Activated gamma-delta T cell (primary cell): ENCODE data around the gene CNST.
A peak's percentile ranks its signal among the peaks of the same experiment; 100 is the strongest.

Source experiments
- DNase-seq: peaks from one replicate; lab custom pipeline; 2025; lab: John Stamatoyannopoulos, UW
- total RNA-seq, 2 donors: gene quantifications; one replicate each; lab custom pipeline; 2026; lab: John Stamatoyannopoulos, UW

CNST gene, protein sequence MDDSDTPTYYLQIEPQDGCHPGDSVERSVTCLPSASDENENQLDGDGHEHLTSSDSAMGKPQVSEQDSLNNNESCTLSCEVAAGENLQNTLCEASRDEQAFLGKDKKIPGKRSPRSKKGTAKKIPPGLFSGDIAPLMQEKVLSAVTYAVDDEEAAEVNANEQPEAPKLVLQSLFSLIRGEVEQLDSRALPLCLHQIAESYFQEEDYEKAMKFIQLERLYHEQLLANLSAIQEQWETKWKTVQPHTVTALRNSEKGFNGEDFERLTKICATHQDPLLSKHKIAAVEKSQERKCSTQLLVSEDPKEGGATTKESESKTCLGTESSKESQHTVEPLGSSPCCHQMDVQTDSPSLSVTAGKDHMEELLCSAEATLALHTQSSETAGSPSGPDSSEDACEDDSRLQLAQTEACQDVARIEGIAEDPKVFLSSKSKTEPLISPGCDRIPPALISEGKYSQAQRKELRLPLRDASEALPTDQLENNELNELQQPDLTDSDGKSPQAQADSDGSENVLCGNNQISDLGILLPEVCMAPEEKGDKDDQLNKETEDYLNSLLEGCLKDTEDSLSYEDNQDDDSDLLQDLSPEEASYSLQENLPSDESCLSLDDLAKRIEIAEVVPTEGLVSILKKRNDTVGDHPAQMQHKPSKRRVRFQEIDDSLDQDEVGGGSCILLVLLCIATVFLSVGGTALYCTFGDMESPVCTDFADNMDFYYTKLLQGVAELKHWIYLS
- 112 to 136 reads per million in 2 donors for total RNA-seq

- DNase-seq = peak; percentile 76
Observed at GRCh38 chr1:246566128-246566812, at the start of gene CNST, which contains the start of gene TFB2M. Gene CNST (plus strand): TSS chr1:246566456. CDS start chr1:246591563, 25,107 bp downstream. Gene TFB2M (minus strand): TSS chr1:246566261. CDS start chr1:246566138, 123 bp downstream.

GRCh38 chr1:246517391-246517790, 48.9 kb upstream of the CNST start:
- DNase-seq = no peak

GRCh38 chr1:246518456-246519205, 47.6 kb upstream of the CNST start:
- DNase-seq = no peak

- DNase-seq = no peak
Observed at GRCh38 chr1:246519514-246519913, 46.7 kb upstream of the CNST start.

DNA sequence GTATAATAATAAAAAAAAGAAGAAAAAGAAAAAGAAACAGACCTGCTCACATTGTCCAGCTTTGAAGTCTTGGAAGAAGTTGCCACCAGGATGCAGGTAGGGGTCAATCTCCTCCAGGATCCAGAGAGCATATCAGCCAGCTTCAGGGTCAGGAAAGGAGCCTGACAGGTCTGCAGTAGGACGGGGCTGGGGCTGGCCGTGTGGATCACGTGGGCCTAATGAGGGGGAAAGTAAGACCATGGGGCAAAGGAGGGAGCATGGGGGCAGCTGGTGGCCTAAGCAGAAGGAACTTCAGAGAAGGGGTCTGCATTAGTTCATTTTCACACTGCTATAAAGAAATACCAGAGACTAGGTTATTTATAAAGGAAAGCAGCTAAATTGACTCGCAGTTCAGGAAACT, 39.9 kb upstream of the CNST start:
- DNase-seq = no peak

- DNase-seq = no peak
Observed at GRCh38 chr1:246526915-246527314, 39.3 kb upstream of the CNST start.

- DNase-seq = no peak
Observed at GRCh38 chr1:246527402-246528088, 38.7 kb upstream of the CNST start.

GRCh38 chr1:246528933-246529731, 37.1 kb upstream of the CNST start:
- no peak for DNase-seq

DNA sequence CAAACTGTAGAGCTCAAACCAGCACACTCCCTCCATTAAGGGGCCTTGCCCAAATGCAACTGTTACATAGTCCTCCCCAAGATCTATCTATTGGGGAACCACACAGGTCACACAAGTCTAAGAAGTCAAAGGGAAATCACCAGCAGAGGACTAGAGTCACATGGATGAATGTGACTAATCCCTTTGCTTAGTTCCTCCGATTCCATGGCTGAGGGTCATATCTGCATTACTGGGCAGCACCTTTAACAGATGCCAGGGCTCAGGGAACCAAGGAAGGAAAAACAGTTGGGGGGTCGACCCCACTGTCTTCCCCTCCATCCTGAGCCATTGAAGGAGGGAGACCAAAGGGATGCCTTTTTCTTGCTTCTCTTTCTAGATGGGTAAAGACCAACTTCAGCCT, 35.8 kb upstream of the CNST start:
- no peak for DNase-seq

DNA sequence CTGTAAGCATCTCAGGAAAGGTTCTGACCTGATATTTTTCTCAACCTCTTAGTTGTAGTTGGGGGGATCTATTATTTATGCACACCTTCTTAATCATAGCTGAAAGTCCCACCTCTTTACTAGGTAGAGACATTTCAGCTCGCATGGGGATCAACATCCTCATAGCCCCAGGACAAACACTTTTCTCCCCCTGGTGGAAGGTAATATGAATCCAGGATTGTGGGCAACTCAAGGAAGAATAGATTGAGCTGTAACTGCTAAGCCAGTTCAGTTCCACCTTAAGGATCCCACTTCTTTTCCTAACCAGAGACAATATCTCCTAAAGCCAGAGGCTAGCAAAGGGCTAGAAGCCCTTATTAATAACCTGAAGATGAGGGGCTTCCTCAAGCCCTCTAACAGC, 33.7 kb upstream of the CNST start:
- DNase-seq = no peak

- no peak for DNase-seq
Observed at GRCh38 chr1:246533371-246533905, 32.8 kb upstream of the CNST start.

DNA sequence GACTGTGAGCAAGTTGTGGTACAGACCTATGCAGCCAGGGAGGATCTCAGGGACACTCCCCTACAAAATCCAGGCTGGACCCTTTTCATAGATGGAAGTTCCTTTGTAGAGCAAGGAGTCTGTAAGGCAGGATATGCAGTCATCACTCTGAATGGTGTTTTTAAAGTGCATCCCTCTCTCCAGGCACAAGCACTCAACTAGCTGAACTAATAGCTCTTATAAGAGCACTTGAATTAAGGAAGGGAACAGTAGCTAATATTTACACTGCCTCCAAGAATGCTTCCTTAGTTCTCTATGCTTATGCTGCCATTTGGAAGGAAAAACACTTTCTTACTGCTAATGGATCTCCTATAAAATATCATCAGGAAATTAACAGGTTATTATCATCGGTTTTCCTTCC, 32.1 kb upstream of the CNST start:
- no peak for DNase-seq

GRCh38 chr1:246537441-246537840, 28.8 kb upstream of the CNST start:
- no peak for DNase-seq

DNA sequence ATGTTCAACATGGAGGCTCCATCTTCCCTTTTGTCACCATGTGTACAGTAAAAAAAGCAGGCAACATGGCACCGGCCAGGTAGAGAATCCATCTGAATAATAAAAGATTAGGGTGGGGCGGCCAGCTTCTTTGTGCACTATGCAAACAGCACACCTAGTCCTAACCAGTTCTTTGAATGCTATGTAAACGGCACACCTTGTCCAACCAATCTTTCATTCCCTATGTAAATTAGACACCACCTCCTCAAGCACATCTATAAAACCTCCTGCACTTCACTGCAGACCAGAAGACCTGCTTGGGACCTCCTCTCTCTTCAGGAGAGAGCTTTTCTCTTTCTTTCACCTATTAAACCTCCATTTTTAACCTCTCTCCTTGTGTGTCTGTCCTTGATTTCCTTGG, 28.4 kb upstream of the CNST start:
- no peak for DNase-seq

DNA sequence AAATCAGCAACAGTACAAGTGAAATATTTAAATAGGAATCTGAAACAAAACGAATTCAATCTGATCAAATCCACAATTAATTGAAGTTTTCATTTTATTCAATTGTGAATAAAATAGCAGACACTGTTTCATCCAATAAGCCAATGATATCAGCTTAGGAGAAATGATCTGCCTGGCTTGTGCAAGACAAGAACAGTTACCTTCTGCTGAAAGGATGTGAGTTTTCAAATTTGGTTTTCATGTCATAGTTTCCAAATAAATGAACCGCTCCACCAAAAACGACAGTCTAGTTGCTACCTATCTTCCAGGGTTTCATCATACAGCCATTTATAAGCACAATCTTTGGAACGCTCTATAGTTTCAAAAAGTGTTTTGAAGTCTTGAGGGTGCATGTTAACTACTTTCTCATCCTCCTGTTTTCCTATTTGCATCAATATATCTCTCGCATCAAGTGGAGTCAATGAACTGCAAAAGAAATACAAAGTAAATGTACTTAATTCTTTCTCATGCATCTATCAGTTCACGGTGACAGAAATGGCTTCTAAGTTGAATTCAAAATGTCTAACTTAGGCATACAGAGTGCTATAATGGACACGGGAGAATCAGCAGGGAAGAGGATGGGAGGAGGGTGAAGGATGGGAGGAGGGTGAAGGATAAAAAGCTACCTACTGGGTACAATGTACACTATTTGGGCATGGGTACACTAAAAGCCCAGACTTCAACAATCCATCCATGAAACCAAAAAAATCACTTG, 25.3 kb upstream of the CNST start:
- DNase-seq = no peak

DNA sequence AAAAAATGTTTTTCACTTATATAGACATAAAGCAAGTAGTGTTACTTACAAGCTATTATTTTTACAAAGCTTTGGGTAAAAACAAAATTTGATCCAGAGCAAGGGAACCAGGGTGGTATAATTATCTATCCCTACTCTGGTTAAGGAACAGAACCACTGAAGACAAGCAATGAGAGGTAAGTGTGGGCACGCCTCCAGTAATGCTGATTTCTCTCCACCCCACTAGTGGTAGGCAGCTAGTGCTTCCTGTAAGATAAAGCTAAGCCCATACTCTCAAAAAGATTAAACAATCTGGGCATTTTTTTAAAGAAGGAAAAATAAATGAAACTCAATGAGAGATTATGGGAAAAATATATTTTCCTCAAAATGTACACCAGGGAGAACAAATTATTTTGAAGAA, 22.3 kb upstream of the CNST start:
- DNase-seq = no peak

DNA sequence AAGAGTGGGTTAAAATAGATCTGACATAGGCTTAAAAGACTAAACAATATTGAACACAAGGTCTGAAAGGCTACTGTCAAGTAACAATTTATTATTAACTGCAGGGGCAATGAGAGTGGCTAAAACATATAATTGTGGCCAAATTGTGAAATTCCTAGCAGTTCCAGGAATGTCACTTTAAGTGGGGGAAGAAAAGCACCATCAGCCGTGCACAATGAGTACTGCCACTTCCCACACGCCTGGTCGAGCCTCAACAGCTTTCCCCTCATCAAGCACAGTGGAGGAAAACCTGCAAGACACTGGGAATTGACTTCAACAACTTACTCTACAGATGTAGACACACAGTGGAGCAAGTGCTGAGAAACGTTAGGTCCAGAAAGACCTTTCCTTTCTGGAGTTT, 16.6 kb upstream of the CNST start:
- no peak for DNase-seq

DNA sequence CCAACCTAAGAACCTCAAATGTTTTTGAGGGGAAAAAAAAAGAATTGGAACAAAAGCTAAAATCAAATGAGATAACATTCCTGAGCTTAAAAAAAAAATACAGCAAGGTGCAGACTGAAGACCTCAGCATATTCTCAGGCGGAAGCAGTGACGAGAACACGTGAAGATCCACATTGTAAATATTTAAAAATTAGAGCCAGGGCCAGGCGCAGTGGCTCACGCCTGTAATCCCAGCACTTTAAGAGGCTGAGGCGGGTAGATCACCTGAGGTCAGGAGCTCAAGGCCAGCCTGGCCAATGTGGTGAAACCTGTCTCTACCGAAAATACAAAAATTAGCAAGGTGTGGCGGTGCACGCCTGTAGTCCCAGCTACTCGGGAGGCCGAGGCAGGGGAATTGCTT, 15.9 kb upstream of the CNST start:
- no peak for DNase-seq

DNA sequence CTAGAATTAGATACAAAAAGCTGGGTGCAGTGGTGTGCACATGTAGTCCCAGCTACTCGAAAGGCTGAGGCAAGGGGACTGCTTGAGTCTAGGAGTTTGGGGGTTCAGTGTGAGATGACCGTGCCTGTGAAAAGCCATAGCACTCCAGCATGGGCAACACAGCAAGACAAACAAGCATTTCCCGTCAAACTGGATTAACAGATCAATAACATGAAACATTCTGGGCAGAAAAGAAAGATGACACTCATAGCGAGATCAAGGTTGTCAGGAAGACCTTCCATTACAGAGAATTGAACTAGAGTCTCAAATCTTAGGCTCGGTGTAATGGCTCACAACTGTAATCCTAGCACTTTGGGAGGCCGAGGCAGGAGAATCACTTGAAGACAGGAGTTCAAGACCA, 14.1 kb upstream of the CNST start:
- no peak for DNase-seq
